Activated CD8-positive, alpha-beta T cell treated with anti-CD3 and anti-CD28 coated beads, Interleukin-2, amount 10 ng/mL, durations not matched to agents 7 days and 5 days (primary cell): ENCODE data around the gene WDR87. TPM values are rescaled to one million over a fixed set of nuclear protein-coding genes. Genes with fewer than 3 reads are reported as not detected.
"Not testable (repeated sequence)": the region's sequence is repeated elsewhere in the genome, so short reads cannot be mapped to it uniquely, and the experiment has no call there.

Experiments used
- ATAC-seq: fragments of 150-1000 bp; cut with Tn5 transposase; one replicate; pipeline ENCODE4 v1.10.0; 2021; ENCODE audit warnings: moderate library complexity
- CTCF ChIA-PET: fragments of 350-600 bp; sonication (Branson Sonifier 250); formaldehyde crosslinking; loops from one replicate; lab custom pipeline; 2021; ENCODE audit warnings: antibody characterized with exemption; lab: Charles Lee
- POLR2A ChIA-PET: fragments of 350-600 bp; sonication (Branson Sonifier 250); formaldehyde crosslinking; loops from one replicate; lab custom pipeline; 2021; ENCODE audit warnings: antibody characterized with exemption; lab: Charles Lee
- DNase-seq: peaks from one replicate; pipeline ENCODE4 v3.0.0-alpha.2; 2020
- H3K27ac Mint-ChIP-seq: one replicate; pipeline ENCODE4 v1.8.0; 2021; ENCODE audit warnings: mild to moderate bottlenecking, mixed read lengths
- H3K27me3 Mint-ChIP-seq: one replicate; pipeline ENCODE4 v1.8.0; 2021; ENCODE audit warnings: low read depth, mixed read lengths
- H3K36me3 Mint-ChIP-seq: one replicate; pipeline ENCODE4 v1.8.0; 2021; ENCODE audit warnings: low read depth, mixed read lengths
- H3K4me1 Mint-ChIP-seq: one replicate; pipeline ENCODE4 v1.8.0; 2021; ENCODE audit warnings: low read depth, mixed read lengths
- H3K4me3 Mint-ChIP-seq: one replicate; pipeline ENCODE4 v1.8.0; 2021; ENCODE audit warnings: mild to moderate bottlenecking, mixed read lengths
- H3K9me3 Mint-ChIP-seq: one replicate; pipeline ENCODE4 v1.8.0; 2022; ENCODE audit warnings: mixed read lengths; ENCODE audit not compliant: insufficient read depth
- total RNA-seq, 2 experiments: library from RNA; stranded (reverse); gene quantifications; one replicate each; pipeline ENCODE4 v1.2.3, GENCODE V29; 2021

WDR87 gene
- total RNA-seq, 2 experiments from 2014 or later: not detected

GRCh38 chr19:37928527-37929286 is 22.3 kb upstream of the WDR87 start:
- no peaks in the 10 kb centered on the region for H3K36me3 Mint-ChIP-seq
- H3K27me3 Mint-ChIP-seq: no peaks in the 10 kb centered on the region
- ATAC-seq (no peak), DNase-seq (no peak)
- no peaks in the 10 kb centered on the region for H3K9me3 Mint-ChIP-seq
- no peak overlapping the region for H3K4me3 Mint-ChIP-seq
- H3K4me1 Mint-ChIP-seq: no peaks in the 10 kb centered on the region
- no peak overlapping the region for H3K27ac Mint-ChIP-seq
- ChIA-PET CTCF (no interaction called here), POLR2A (no interaction called here)

- POLR2A ChIA-PET: no interaction called here
- Mint-ChIP-seq H3K27ac (no peak overlapping the region), H3K4me1 (no peaks in the 10 kb centered on the region), H3K27me3 (no peaks in the 10 kb centered on the region), H3K4me3 (no peak overlapping the region), H3K9me3 (no peaks in the 10 kb centered on the region), H3K36me3 (peaks cover 2% of the 10 kb centered on the region)
- ATAC-seq (no peak), DNase-seq (no peak)
- CTCF ChIA-PET: no interaction called here
Observed at GRCh38 chr19:37926711-37927110, 20.3 kb upstream of the WDR87 start.

GRCh38 chr19:37926255-37926654 is 19.9 kb upstream of the WDR87 start:
- CTCF ChIA-PET: no interaction called here
- Mint-ChIP-seq H3K4me3 (no peak overlapping the region), H3K9me3 (no peaks in the 10 kb centered on the region), H3K4me1 (peaks cover 2% of the 10 kb centered on the region), H3K36me3 (peaks cover 3% of the 10 kb centered on the region), H3K27ac (no peak overlapping the region), H3K27me3 (no peaks in the 10 kb centered on the region)
- POLR2A ChIA-PET: no interaction called here
- no peak for DNase-seq
- no peak for ATAC-seq

- Mint-ChIP-seq H3K4me1 (peaks cover 12% of the 10 kb centered on the region), H3K36me3 (peaks cover 5% of the 10 kb centered on the region), H3K27me3 (no peaks in the 10 kb centered on the region), H3K27ac (no peak overlapping the region), H3K4me3 (no peak overlapping the region), H3K9me3 (no peaks in the 10 kb centered on the region)
- no peak for ATAC-seq
- no peak for DNase-seq
- POLR2A ChIA-PET: no interaction called here
- CTCF ChIA-PET: interaction anchor here (1.3 kb wide), 1 partner anchor 23 kb away, joined by 3 read pairs; no protein-coding TSS in a partner anchor
Observed at GRCh38 chr19:37925212-37925611, 18.8 kb upstream of the WDR87 start.

- H3K27ac Mint-ChIP-seq, H3K4me3 Mint-ChIP-seq, H3K27me3 Mint-ChIP-seq, H3K9me3 Mint-ChIP-seq, H3K36me3 Mint-ChIP-seq, POLR2A ChIA-PET, ATAC-seq, DNase-seq: not testable (repeated sequence)
- CTCF ChIA-PET: interaction anchor here (1.3 kb wide), 1 partner anchor 22 kb away, joined by 3 read pairs; no protein-coding TSS in a partner anchor
- H3K4me1 Mint-ChIP-seq: peaks cover 14% of the 10 kb centered on the region
Observed at GRCh38 chr19:37924573-37924972, 18.2 kb upstream of the WDR87 start.

- DNase-seq (no peak), ATAC-seq (no peak)
- Mint-ChIP-seq H3K27me3 (no peaks in the 10 kb centered on the region), H3K36me3 (peaks cover 11% of the 10 kb centered on the region), H3K4me3 (no peak overlapping the region), H3K9me3 (no peaks in the 10 kb centered on the region), H3K4me1 (peaks cover 20% of the 10 kb centered on the region), H3K27ac (peak overlapping the region; percentile 28)
- CTCF ChIA-PET: interaction anchor here (0.8 to 1.2 kb wide), 3 partner anchors 13 to 18 kb away, joined by 3 read pairs; no protein-coding TSS in a partner anchor
- POLR2A ChIA-PET: no interaction called here
Observed at GRCh38 chr19:37920591-37921450, 14.4 kb upstream of the WDR87 start.

GRCh38 chr19:37914908-37915307 is 8.5 kb upstream of the WDR87 start:
- peak; percentile 33 for DNase-seq
- Mint-ChIP-seq H3K4me1 (peaks cover 23% of the 10 kb centered on the region), H3K9me3 (no peaks in the 10 kb centered on the region), H3K36me3 (peaks cover 5% of the 10 kb centered on the region), H3K4me3 (peak overlapping the region; percentile 24), H3K27ac (peak overlapping the region; percentile 3), H3K27me3 (no peaks in the 10 kb centered on the region)
- peak; percentile 19 for ATAC-seq
- CTCF ChIA-PET: no interaction called here
- POLR2A ChIA-PET: no interaction called here

- ChIA-PET POLR2A (no interaction called here), CTCF (no interaction called here)
- Mint-ChIP-seq H3K27ac (no peak overlapping the region), H3K9me3 (no peaks in the 10 kb centered on the region), H3K27me3 (peaks cover 2% of the 10 kb centered on the region), H3K36me3 (no peaks in the 10 kb centered on the region), H3K4me3 (no peak overlapping the region), H3K4me1 (peaks cover 26% of the 10 kb centered on the region)
- ATAC-seq (no peak), DNase-seq (no peak)
Observed at GRCh38 chr19:37909661-37910199, 3.3 kb upstream of the WDR87 start.

- POLR2A ChIA-PET: interaction anchor here (1.6 kb wide), 1 partner anchor 141 kb away, joined by 6 read pairs; no protein-coding TSS in a partner anchor
- H3K27me3 Mint-ChIP-seq: peaks cover 2% of the 10 kb centered on the region
- no peak for DNase-seq
- CTCF ChIA-PET: interaction anchor here (0.9 to 2.4 kb wide), 7 partner anchors 9 to 348 kb away, joined by 3 to 9 read pairs (median 5); partner anchors contain the start of gene PPP1R14A
- no peaks in the 10 kb centered on the region for H3K36me3 Mint-ChIP-seq
- ATAC-seq: no peak
- H3K4me3 Mint-ChIP-seq: peak overlapping the region; percentile 89
- no peaks in the 10 kb centered on the region for H3K9me3 Mint-ChIP-seq
- peaks cover 20% of the 10 kb centered on the region for H3K4me1 Mint-ChIP-seq
- H3K27ac Mint-ChIP-seq: no peak overlapping the region
Observed at GRCh38 chr19:37907735-37908455, 1.5 kb upstream of the WDR87 start.

- Mint-ChIP-seq H3K4me3 (peak within 1 kb of the TSS; percentile 89), H3K27ac (peak within 1 kb of the TSS; percentile 78), H3K9me3 (no peaks in the 10 kb centered on the region), H3K27me3 (peaks cover 2% of the 10 kb centered on the region), H3K4me1 (peaks cover 20% of the 10 kb centered on the region), H3K36me3 (no peaks in the 10 kb centered on the region)
- peak; percentile 96 for DNase-seq
- POLR2A ChIA-PET: interaction anchor here (0.7 to 1.6 kb wide), 2 partner anchors 142 to 496 kb away, joined by 3 to 6 read pairs; partner anchors contain the start of gene FAM98C
- CTCF ChIA-PET: interaction anchor here (0.9 to 2.4 kb wide), 10 partner anchors 8 to 496 kb away, joined by 3 to 9 read pairs (median 4); partner anchors contain the start of genes FAM98C and PPP1R14A
- ATAC-seq: peak; percentile 98
Observed at GRCh38 chr19:37906869-37907734, 708 bp upstream of the WDR87 start, which contains the start of gene SIPA1L3. SIPA1L3 (plus strand) TSS chr19:37907208; CDS start chr19:38081566, 174,358 bp downstream.
